Measurements from ENCODE around the gene CARTPT.

The CARTPT gene

GRCh38 chr5:71719063-71719964 is at the start of gene CARTPT:
CARTPT (plus strand) TSS chr5:71719275; CDS start chr5:71719294, 19 bp downstream.
- peak; percentile 60 for DNase-seq

- DNase-seq: no peak
These were observed 41.1 kb upstream of the CARTPT start for GRCh38 chr5:71677977-71678376.

GRCh38 chr5:71679714-71680113 is 39.4 kb upstream of the CARTPT start:
- DNase-seq: no peak

GRCh38 chr5:71680510-71680909 is 38.6 kb upstream of the CARTPT start:
- no peak for DNase-seq

- DNase-seq: no peak
These were observed 37.8 kb upstream of the CARTPT start for GRCh38 chr5:71681296-71681695.

- DNase-seq: no peak
These were observed 34.8 kb upstream of the CARTPT start for GRCh38 chr5:71684309-71684708.

GRCh38 chr5:71693828-71694427 is 25.1 kb upstream of the CARTPT start:
- no peak for DNase-seq

- no peak for DNase-seq
These were observed 24.0 kb upstream of the CARTPT start for GRCh38 chr5:71695071-71695470.

- no peak for DNase-seq
These were observed 23.5 kb upstream of the CARTPT start for GRCh38 chr5:71695595-71695994.

GRCh38 chr5:71697967-71698366 is 21.1 kb upstream of the CARTPT start:
- DNase-seq: no peak

- no peak for DNase-seq
These were observed 19.8 kb upstream of the CARTPT start for GRCh38 chr5:71699233-71699632.

- DNase-seq: no peak
These were observed 19.3 kb upstream of the CARTPT start for GRCh38 chr5:71699751-71700150.

- DNase-seq: no peak
These were observed 18.3 kb upstream of the CARTPT start for GRCh38 chr5:71700803-71701202.

- DNase-seq: no peak
These were observed 17.7 kb upstream of the CARTPT start for GRCh38 chr5:71701407-71701806.

GRCh38 chr5:71703941-71704340 is 15.1 kb upstream of the CARTPT start:
- DNase-seq: no peak

GRCh38 chr5:71705421-71705820 is 13.7 kb upstream of the CARTPT start:
- no peak for DNase-seq

- DNase-seq: no peak
These were observed 12.2 kb upstream of the CARTPT start for GRCh38 chr5:71706906-71707305.

- no peak for DNase-seq
These were observed 7.5 kb upstream of the CARTPT start for GRCh38 chr5:71711610-71712009.

- no peak for DNase-seq
These were observed 4.2 kb upstream of the CARTPT start for GRCh38 chr5:71714911-71715310.

- DNase-seq: no peak
These were observed 8.9 kb downstream of the CARTPT start for GRCh38 chr5:71727978-71728377.

GRCh38 chr5:71731015-71731414 is 11.9 kb downstream of the CARTPT start:
- no peak for DNase-seq

GRCh38 chr5:71732011-71732410 is 12.9 kb downstream of the CARTPT start:
- no peak for DNase-seq

- DNase-seq: no peak
These were observed 15.1 kb downstream of the CARTPT start for GRCh38 chr5:71734141-71734540.

- DNase-seq: no peak
These were observed 19.0 kb downstream of the CARTPT start for GRCh38 chr5:71737931-71738539.

All from right hindlimb (tissue), 1 donor.